ENCODE results near the gene CSPG4. TPM values are rescaled to one million over a fixed set of nuclear protein-coding genes. Genes with fewer than 3 reads are reported as not detected.
A peak's percentile ranks its signal among the peaks of the same experiment; 100 is the strongest.
"Not testable (repeated sequence)": the region's sequence is repeated elsewhere in the genome, so short reads cannot be mapped to it uniquely, and the experiment has no call there.

CSPG4 gene
- total RNA-seq, 1 experiment from 2014 or later = not detected

DNA sequence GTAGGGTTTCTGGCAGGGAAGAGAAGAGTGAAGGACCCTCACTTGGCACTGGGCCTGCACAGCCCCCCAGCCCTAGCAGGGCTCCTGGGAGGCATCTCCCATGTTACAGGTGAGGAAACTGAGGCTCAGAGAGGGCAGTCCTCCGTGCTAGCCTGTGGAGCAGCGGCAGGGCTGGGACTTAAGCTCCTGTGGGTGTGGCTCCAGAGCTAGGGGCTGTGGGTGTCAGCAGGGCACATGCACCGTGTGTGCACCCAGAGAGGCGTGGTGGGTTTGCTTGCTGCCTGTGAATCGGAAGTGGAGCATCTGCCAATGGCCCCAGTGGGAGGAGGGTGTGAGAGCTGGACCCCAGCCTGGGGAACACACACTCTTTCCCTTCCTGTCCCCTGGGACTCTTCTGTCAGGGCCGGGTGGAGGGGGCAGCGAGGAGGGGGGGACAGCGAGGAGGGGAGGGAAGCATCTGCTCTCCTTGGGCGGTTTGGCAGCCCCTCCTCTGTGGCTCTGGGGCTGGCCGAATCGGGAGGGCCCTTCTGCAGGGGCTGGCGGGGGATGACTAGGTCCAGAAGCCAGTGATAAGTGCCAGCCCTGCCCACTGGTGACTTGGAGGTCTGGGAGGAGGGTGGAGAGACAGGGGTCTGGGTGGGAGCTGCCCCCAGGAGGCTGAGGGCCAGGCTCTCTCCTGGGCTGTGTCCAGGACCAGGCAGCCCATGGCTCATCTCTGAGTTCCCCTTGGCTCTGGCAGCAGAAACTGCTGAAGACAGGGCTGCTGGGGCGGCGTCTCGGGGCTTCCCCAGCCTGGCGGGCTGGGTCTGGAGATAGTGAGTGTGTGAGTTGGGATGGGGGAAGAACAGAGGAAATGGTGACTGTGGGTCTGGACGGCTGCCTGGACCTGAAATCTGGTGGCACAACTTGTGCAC lies 12.4 kb downstream of the CSPG4 start:
- H3K36me3 ChIP-seq (ENCODE audit: insufficient read depth, low read length); H4K20me1 ChIP-seq (ENCODE audit: insufficient read depth, low read depth, low read length); H2AFZ ChIP-seq (ENCODE audit: low read length); H3K4me2 ChIP-seq (ENCODE audit: low read depth, low read length, poor library complexity, severe bottlenecking); H3K4me3 ChIP-seq (ENCODE audit: low read length); H3K9me2 ChIP-seq (replicated peaks; ENCODE audit: insufficient read depth, low read length); H3K4me1 ChIP-seq (ENCODE audit: low read length); H3K27me3 ChIP-seq (ENCODE audit: low read length); H3K27ac ChIP-seq (ENCODE audit: low read length); H3K79me2 ChIP-seq (ENCODE audit: low read length); H3K9me3 ChIP-seq (ENCODE audit: low read length); H3K9ac ChIP-seq (ENCODE audit: low read length): not testable (repeated sequence)
- peak; percentile 49 for DNase-seq

DNA sequence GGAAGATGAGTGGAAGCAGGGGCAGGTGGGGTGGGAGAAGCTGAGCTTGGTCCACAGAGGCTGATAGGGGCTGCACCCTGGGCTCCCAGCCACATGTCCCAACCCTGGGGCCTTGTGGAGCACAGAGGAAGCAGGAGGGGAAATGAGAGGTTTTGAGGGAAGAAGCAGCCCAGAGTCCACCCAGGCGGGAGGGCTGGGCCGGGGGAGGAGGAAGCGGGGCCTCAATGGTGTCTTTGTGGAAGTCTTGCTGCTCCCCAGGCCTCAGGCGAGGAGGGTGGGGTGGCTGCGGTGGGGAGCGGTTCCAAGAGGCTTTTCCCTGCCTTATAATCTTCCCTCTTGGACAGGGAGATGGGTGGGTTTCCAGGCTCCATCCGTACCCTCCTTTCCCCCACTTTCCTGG lies 13.1 kb downstream of the CSPG4 start:
- not testable (repeated sequence) for DNase-seq; H3K4me3 ChIP-seq (ENCODE audit: low read length); H3K36me3 ChIP-seq (ENCODE audit: insufficient read depth, low read length); H2AFZ ChIP-seq (ENCODE audit: low read length); H3K4me1 ChIP-seq (ENCODE audit: low read length); H3K27ac ChIP-seq (ENCODE audit: low read length); H3K9me2 ChIP-seq (replicated peaks; ENCODE audit: insufficient read depth, low read length); H3K79me2 ChIP-seq (ENCODE audit: low read length); H3K4me2 ChIP-seq (ENCODE audit: low read depth, low read length, poor library complexity, severe bottlenecking); H3K9me3 ChIP-seq (ENCODE audit: low read length); H3K9ac ChIP-seq (ENCODE audit: low read length); H4K20me1 ChIP-seq (ENCODE audit: insufficient read depth, low read depth, low read length); H3K27me3 ChIP-seq (ENCODE audit: low read length)

DNA sequence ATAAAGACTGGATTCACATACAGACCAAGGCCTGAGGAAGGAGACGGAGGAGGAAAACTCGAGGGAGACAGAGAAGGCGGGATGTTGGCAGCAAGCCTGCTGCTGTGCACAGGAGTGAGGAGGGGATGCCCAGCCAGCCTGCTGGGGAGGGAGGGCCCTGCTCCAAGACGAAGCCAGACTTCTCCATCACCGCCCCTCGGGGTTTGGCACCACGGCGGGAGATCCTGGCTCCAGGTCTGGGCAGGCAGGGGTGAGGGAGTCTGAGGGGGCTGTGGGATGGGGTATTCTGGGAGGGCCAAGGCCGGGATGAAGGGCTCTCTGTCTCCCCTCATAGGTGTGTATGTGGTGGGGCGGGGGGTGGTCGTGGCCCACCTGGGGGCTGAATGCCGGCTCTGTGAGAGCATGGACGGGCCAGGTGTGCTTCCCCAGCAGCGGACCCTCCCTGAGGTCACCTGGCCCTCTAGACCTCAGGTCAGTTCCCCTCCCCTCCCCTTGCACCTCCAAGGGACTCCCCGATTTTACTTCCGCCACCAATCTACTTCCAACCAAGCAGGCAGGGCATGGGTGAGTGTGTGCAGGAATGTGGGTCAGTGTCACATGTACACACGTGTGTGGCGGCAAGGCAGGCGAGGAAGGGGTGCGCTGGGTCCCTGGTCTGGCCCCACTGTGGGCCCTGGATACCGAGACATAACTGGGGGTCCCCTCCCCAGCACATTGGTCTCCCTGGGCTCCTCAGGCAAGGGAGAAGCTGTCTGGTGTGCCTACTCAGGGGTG lies 14.5 kb downstream of the CSPG4 start:
- H3K9me2 ChIP-seq (replicated peaks; ENCODE audit: insufficient read depth, low read length); H3K4me2 ChIP-seq (ENCODE audit: low read depth, low read length, poor library complexity, severe bottlenecking); H3K27ac ChIP-seq (ENCODE audit: low read length); H3K4me3 ChIP-seq (ENCODE audit: low read length); H3K36me3 ChIP-seq (ENCODE audit: insufficient read depth, low read length); H3K4me1 ChIP-seq (ENCODE audit: low read length); H2AFZ ChIP-seq (ENCODE audit: low read length); DNase-seq; H3K27me3 ChIP-seq (ENCODE audit: low read length); H4K20me1 ChIP-seq (ENCODE audit: insufficient read depth, low read depth, low read length); H3K9me3 ChIP-seq (ENCODE audit: low read length); H3K9ac ChIP-seq (ENCODE audit: low read length); H3K79me2 ChIP-seq (ENCODE audit: low read length): not testable (repeated sequence)

DNA sequence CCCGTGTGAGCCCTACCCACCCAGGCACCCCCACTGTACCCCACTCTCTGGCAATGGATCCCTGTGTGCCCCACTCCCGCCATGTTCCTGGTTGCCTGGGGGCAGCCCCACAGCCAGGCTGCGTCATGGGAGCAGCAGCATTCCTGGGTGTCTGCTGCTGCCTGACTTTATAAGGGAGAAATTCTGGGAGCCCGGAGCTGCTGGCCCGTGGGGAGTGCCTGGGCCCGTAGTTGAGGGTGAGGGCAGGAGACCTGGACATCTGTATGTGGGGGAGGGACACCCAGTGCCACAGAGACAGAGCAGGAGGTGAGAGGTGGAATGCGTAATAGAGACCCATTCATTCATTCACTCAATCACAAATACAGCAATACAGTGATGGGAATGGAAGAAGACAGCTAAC lies 15.1 kb downstream of the CSPG4 start:
- Histone ChIP-seq H3K27ac (ENCODE audit: low read length) (no peak overlapping the region), H3K4me1 (ENCODE audit: low read length) (peaks cover 8% of the 10 kb centered on the region), H4K20me1 (ENCODE audit: insufficient read depth, low read depth, low read length) (no peaks in the 10 kb centered on the region), H3K4me2 (ENCODE audit: low read depth, low read length, poor library complexity, severe bottlenecking) (no peak overlapping the region), H3K9me2 (replicated peaks; ENCODE audit: insufficient read depth, low read length) (no peaks in the 10 kb centered on the region), H3K9me3 (ENCODE audit: low read length) (no peaks in the 10 kb centered on the region), H3K9ac (ENCODE audit: low read length) (no peak overlapping the region), H3K36me3 (ENCODE audit: insufficient read depth, low read length) (no peaks in the 10 kb centered on the region), H2AFZ (ENCODE audit: low read length) (no peak overlapping the region), H3K4me3 (ENCODE audit: low read length) (no peak overlapping the region), H3K79me2 (ENCODE audit: low read length) (no peaks in the 10 kb centered on the region), H3K27me3 (ENCODE audit: low read length) (no peaks in the 10 kb centered on the region)
- DNase-seq = no peak

DNA sequence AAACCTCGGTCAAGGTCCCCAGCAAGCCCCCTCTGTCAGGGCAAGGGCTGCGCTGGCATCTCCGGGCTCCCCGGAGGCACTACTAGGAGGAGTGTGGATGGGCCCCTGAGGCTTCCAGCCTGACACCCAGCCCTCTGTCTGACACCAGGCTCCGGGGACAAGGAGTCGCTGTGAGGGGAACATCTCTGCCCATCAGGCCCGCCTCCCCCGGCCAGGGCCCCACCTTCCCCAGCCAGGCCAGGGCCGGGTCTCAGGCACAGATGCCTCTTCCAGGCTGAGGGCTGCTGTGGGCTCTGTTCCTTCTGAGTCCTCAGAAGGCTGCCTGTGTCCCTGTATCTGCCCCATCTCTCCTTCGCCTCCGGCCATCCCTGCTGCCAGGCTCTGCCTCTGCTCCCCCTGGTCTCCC lies 15.8 kb downstream of the CSPG4 start:
- no peaks in the 10 kb centered on the region for H3K36me3 ChIP-seq (ENCODE audit: insufficient read depth, low read length)
- H2AFZ ChIP-seq (ENCODE audit: low read length) = no peak overlapping the region
- H3K27ac ChIP-seq (ENCODE audit: low read length) = no peak overlapping the region
- H3K9ac ChIP-seq (ENCODE audit: low read length) = no peak overlapping the region
- peaks cover 8% of the 10 kb centered on the region for H3K4me1 ChIP-seq (ENCODE audit: low read length)
- H3K4me2 ChIP-seq (ENCODE audit: low read depth, low read length, poor library complexity, severe bottlenecking) = no peak overlapping the region
- H3K9me3 ChIP-seq (ENCODE audit: low read length) = no peaks in the 10 kb centered on the region
- H3K27me3 ChIP-seq (ENCODE audit: low read length) = no peaks in the 10 kb centered on the region
- H3K9me2 ChIP-seq (replicated peaks; ENCODE audit: insufficient read depth, low read length) = no peaks in the 10 kb centered on the region
- no peak for DNase-seq
- H3K79me2 ChIP-seq (ENCODE audit: low read length) = no peaks in the 10 kb centered on the region
- no peak overlapping the region for H3K4me3 ChIP-seq (ENCODE audit: low read length)
- H4K20me1 ChIP-seq (ENCODE audit: insufficient read depth, low read depth, low read length) = no peaks in the 10 kb centered on the region

DNA sequence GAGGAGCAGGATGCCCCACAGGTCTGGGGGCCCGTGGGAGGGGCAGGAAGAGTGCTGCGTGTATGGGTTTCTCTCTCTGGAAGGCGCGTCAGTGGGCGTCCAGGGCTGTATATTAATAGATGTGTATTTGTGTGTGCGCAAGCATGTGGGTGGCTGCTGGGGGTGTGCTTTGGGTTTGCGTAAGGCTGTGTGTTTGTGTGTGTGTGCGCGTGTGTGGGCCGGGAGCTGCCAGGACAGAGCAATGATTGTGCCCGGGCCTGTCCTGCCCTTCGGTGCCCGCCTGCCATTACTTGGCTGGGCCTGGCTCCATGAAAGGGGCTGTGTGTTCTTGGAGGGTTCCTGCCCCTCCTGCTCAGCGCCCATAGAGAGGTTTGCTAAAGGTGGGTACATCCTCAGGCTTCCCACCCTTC lies 16.3 kb downstream of the CSPG4 start:
- Histone ChIP-seq H2AFZ (ENCODE audit: low read length) (no peak overlapping the region), H3K4me3 (ENCODE audit: low read length) (no peak overlapping the region), H3K9me2 (replicated peaks; ENCODE audit: insufficient read depth, low read length) (no peaks in the 10 kb centered on the region), H3K4me2 (ENCODE audit: low read depth, low read length, poor library complexity, severe bottlenecking) (no peak overlapping the region), H3K36me3 (ENCODE audit: insufficient read depth, low read length) (no peaks in the 10 kb centered on the region), H3K4me1 (ENCODE audit: low read length) (peaks cover 8% of the 10 kb centered on the region), H3K79me2 (ENCODE audit: low read length) (no peaks in the 10 kb centered on the region), H3K27ac (ENCODE audit: low read length) (no peak overlapping the region), H3K9ac (ENCODE audit: low read length) (no peak overlapping the region), H3K9me3 (ENCODE audit: low read length) (no peaks in the 10 kb centered on the region), H4K20me1 (ENCODE audit: insufficient read depth, low read depth, low read length) (no peaks in the 10 kb centered on the region), H3K27me3 (ENCODE audit: low read length) (no peaks in the 10 kb centered on the region)
- DNase-seq = no peak

DNA sequence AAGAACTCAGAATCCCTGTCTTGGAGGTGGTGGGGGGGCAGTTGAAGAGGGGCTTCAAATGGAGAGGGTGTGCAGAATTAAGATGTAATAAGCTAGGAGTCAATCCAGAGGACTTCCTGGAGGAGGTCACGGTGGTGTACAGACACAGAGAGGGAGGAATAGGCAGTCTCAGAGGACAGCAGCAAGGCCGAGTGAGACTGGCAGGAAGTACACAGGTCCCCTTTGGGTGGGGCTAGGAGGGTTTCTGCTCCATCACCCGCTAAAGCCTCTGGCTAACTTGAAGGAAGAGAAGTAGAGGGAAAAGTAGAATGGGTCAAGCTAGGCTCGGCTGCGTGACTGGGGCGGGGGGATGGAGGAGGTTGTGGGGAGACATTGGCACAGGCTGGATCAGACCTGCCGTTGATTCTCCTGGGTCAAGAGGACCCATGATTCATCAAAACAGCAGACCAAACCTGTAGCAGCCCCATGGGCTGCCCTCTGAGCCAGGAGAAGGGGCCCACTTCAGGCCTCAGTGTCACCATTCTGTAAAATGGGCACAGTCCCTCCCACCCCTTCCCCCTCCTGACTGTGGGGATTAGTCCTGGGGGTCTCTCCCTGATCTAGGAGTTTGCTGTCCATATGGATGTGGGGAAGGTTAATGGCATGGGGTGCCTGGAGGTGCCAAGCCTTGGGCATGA lies 16.9 kb downstream of the CSPG4 start:
- no peak overlapping the region for H3K9ac ChIP-seq (ENCODE audit: low read length)
- peak; percentile 45 for DNase-seq
- H3K79me2 ChIP-seq (ENCODE audit: low read length) = no peaks in the 10 kb centered on the region
- peaks cover 8% of the 10 kb centered on the region for H3K4me1 ChIP-seq (ENCODE audit: low read length)
- no peaks in the 10 kb centered on the region for H4K20me1 ChIP-seq (ENCODE audit: insufficient read depth, low read depth, low read length)
- H3K27ac ChIP-seq (ENCODE audit: low read length) = no peak overlapping the region
- no peaks in the 10 kb centered on the region for H3K27me3 ChIP-seq (ENCODE audit: low read length)
- H2AFZ ChIP-seq (ENCODE audit: low read length) = no peak overlapping the region
- no peaks in the 10 kb centered on the region for H3K9me2 ChIP-seq (replicated peaks; ENCODE audit: insufficient read depth, low read length)
- no peaks in the 10 kb centered on the region for H3K9me3 ChIP-seq (ENCODE audit: low read length)
- H3K4me2 ChIP-seq (ENCODE audit: low read depth, low read length, poor library complexity, severe bottlenecking) = no peak overlapping the region
- no peak overlapping the region for H3K4me3 ChIP-seq (ENCODE audit: low read length)
- no peaks in the 10 kb centered on the region for H3K36me3 ChIP-seq (ENCODE audit: insufficient read depth, low read length)

DNA sequence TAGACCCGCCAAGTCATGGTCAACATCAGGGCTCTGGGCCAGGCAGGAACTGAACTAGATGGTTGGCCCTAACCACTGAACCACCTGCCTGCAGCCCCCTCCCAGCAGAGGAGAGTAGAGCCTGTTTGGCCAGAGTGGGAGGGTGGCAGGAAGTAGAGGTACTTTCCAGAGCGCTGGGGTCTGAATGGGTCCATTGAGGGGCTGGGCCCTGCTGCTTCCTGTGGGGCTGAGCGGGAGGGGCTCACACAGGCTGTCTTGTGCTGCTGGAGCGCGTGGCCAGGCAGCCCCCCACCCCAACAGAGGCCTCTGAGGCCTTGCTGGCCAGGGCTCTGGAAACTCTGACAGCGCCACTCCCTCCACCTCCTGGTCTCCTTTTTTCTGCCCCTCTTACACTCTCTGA lies 17.4 kb downstream of the CSPG4 start:
- Histone ChIP-seq H3K9ac (ENCODE audit: low read length) (no peak overlapping the region), H3K36me3 (ENCODE audit: insufficient read depth, low read length) (no peaks in the 10 kb centered on the region), H3K27me3 (ENCODE audit: low read length) (no peaks in the 10 kb centered on the region), H3K4me3 (ENCODE audit: low read length) (no peak overlapping the region), H3K9me2 (replicated peaks; ENCODE audit: insufficient read depth, low read length) (no peaks in the 10 kb centered on the region), H2AFZ (ENCODE audit: low read length) (no peak overlapping the region), H3K9me3 (ENCODE audit: low read length) (no peaks in the 10 kb centered on the region), H3K79me2 (ENCODE audit: low read length) (no peaks in the 10 kb centered on the region), H4K20me1 (ENCODE audit: insufficient read depth, low read depth, low read length) (no peaks in the 10 kb centered on the region), H3K4me2 (ENCODE audit: low read depth, low read length, poor library complexity, severe bottlenecking) (no peak overlapping the region), H3K4me1 (ENCODE audit: low read length) (peaks cover 4% of the 10 kb centered on the region), H3K27ac (ENCODE audit: low read length) (no peak overlapping the region)
- DNase-seq = no peak
